BLaER1 treated with 17β-estradiol and CSF1 and Interleukin-3, amounts not matched to agents 10 nM and 100 nM (cell line): ENCODE measurements around the gene DENND11.

ENCODE experiments used
- H3K27ac ChIP-seq, 11 experiments: shearing (Covaris generic); formaldehyde crosslinking; 2 replicates each; pipeline ENCODE4 v1.8.1; 2022
- H3K27me3 ChIP-seq, 11 experiments: shearing (Covaris generic); formaldehyde crosslinking; 2 replicates each; pipeline ENCODE4 v1.8.1; 2022
- H3K36me3 ChIP-seq, 11 experiments: shearing (Covaris generic); formaldehyde crosslinking; 2 replicates each; pipeline ENCODE4 v1.8.1; 2022
- H3K4me1 ChIP-seq, 10 experiments: shearing (Covaris generic); formaldehyde crosslinking; 2 replicates each; pipeline ENCODE4 v1.8.1; 2022
- H3K4me2 ChIP-seq, 11 experiments: shearing (Covaris generic); formaldehyde crosslinking; 2 replicates each; pipeline ENCODE4 v1.8.1; 2022
- H3K4me3 ChIP-seq, 10 experiments: shearing (Covaris generic); formaldehyde crosslinking; 2 replicates each; pipeline ENCODE4 v1.8.1; 2022
- H3K9ac ChIP-seq, 11 experiments: shearing (Covaris generic); formaldehyde crosslinking; 2 replicates each; pipeline ENCODE4 v1.8.1; 2022
- H3K9me3 ChIP-seq, 11 experiments: shearing (Covaris generic); formaldehyde crosslinking; replicated peaks in 1 of 11; 2 replicates each; pipeline ENCODE4 v1.8.1; 2022
- H4K20me1 ChIP-seq, 11 experiments: shearing (Covaris generic); formaldehyde crosslinking; 2 replicates each; pipeline ENCODE4 v1.8.1; 2022
- Cebpa-rat ChIP-seq, 11 experiments: shearing (Covaris generic); IDR thresholded peaks; 2 replicates each; pipeline ENCODE4 v1.8.1; 2022

DENND11 gene, protein sequence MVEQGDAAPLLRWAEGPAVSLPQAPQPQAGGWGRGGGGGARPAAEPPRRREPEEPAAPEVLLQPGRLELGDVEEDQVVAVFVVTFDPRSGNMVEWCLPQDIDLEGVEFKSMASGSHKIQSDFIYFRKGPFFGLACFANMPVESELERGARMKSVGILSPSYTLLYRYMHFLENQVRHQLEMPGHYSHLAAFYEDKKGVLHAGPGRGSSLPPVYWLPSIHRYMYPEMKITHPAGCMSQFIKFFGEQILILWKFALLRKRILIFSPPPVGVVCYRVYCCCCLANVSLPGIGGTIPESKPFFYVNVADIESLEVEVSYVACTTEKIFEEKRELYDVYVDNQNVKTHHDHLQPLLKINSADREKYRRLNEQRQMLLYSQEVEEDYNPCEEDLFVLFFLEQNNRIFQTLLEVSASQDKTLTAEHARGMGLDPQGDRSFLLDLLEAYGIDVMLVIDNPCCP

DNA sequence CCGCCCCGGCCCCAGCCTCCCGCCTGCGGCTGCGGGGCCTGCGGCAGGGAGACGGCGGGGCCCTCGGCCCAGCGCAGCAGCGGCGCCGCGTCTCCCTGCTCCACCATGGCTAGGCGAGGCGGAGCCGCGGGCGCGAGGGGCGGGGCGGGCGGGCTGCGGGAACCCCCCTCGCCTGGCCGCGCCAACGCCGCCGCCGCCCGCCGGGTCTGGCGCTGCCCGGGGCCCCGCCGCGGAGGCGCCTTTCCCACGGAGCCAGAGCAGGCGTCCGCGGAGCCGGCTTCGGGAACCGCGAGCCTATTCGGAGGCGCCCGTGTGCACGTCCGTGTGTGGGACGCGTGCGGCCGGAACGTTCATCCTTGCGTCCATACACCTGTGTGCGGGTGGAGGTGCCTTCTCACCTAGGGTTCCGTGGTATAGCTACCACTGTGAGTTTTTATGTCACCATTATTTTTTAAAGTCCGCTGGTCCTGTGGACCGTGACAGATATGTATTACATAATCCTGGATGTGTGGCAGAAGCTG, at the start of gene DENND11:
TSS of gene DENND11 (minus strand) at position 120 of the 521 bp plus-strand sequence. CDS start at position 107, 13 bp downstream.
- peak within 1 kb of the TSS; percentile 79 to 88 (median 85) for H3K9ac ChIP-seq
- peak in 1 of 11 experiments; percentile 39; a peak in 1 of 22 replicates for TF ChIP-seq Cebpa-rat (IDR thresholded peaks at IDR 0.05)
- peaks cover 19 to 37% (median 29%) of the 10 kb centered on the region in 11 experiments; a peak in 18 of 22 replicates for H4K20me1 ChIP-seq
- peak within 1 kb of the TSS; percentile 55 to 87 (median 80); a peak in 21 of 22 replicates for H3K27ac ChIP-seq
- no peaks in the 10 kb centered on the region for H3K36me3 ChIP-seq
- no peaks in the 10 kb centered on the region for H3K9me3 ChIP-seq
- peaks cover 7 to 13% (median 10%) of the 10 kb centered on the region in 11 experiments; a peak in 10 of 22 replicates for H3K27me3 ChIP-seq
- H3K4me3 ChIP-seq, result peak within 1 kb of the TSS; percentile 76 to 87 (median 80)
- peaks cover 45 to 51% (median 49%) of the 10 kb centered on the region in 10 experiments for H3K4me1 ChIP-seq
- H3K4me2 ChIP-seq, result peak within 1 kb of the TSS; percentile 85 to 98 (median 95)

DNA sequence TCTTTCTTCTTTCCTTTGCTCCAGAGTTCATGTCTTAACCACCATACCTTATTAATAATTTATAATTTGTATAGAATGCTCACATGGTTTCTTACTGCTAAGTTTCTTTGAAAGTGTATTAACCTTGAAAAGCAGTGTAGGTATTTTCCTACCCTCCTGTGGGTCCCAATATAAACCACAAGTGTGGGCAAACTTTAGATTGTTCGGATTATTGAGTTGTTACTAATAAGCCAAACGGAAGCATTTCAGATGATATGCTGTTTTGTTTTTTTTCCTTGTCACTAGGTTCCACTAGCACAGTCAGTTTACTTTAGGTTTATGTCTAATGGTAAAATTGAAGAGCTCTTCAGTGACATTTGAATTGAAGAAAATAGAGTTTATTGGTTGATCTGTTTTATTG, 46.4 kb upstream of the DENND11 start:
- Histone ChIP-seq H3K4me2 (no peak overlapping the region), H3K36me3 (peaks cover 93 to 100% (median 99%) of the 10 kb centered on the region in 11 experiments), H3K4me3 (no peak overlapping the region), H3K4me1 (no peaks in the 10 kb centered on the region), H3K9me3 (peaks cover 41 to 51% (median 47%) of the 10 kb centered on the region in 11 experiments), H3K9ac (no peak overlapping the region), H3K27ac (no peak overlapping the region), H3K27me3 (no peaks in the 10 kb centered on the region), H4K20me1 (peaks cover 0 to 14% (median 0%) of the 10 kb centered on the region in 11 experiments; a peak in 2 of 22 replicates)
- TF ChIP-seq Cebpa-rat (IDR thresholded peaks at IDR 0.05), result no peak

DNA sequence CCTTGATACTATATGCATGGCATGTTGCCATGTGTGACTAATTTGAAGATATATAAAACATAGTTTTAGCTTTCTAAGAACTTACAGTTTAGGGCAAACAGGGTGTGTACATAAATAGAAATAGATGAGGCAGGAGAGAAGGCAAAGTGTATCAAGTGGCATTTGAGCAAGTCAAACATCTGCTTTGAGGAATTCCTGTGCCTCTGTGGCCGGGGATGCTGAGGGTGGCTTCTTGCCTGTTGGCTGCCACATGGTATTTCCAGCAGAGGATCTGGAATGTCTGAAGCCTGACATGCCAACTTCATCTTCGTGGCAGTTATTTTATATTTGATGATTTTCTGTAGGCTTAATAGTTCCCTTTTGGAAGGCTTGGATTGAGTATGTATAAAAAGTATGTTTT, 42.2 kb upstream of the DENND11 start:
- Histone ChIP-seq H4K20me1 (peaks cover 0 to 43% (median 4%) of the 10 kb centered on the region in 11 experiments; a peak in 6 of 22 replicates), H3K9me3 (peaks cover 2 to 9% (median 7%) of the 10 kb centered on the region in 11 experiments; a peak in 19 of 22 replicates), H3K27ac (no peak overlapping the region), H3K4me2 (no peak overlapping the region), H3K36me3 (peaks cover 89 to 100% (median 98%) of the 10 kb centered on the region in 11 experiments), H3K9ac (no peak overlapping the region), H3K27me3 (no peaks in the 10 kb centered on the region), H3K4me1 (peaks cover 11 to 22% (median 17%) of the 10 kb centered on the region in 10 experiments), H3K4me3 (no peak overlapping the region)
- TF ChIP-seq Cebpa-rat (IDR thresholded peaks at IDR 0.05), result no peak

DNA sequence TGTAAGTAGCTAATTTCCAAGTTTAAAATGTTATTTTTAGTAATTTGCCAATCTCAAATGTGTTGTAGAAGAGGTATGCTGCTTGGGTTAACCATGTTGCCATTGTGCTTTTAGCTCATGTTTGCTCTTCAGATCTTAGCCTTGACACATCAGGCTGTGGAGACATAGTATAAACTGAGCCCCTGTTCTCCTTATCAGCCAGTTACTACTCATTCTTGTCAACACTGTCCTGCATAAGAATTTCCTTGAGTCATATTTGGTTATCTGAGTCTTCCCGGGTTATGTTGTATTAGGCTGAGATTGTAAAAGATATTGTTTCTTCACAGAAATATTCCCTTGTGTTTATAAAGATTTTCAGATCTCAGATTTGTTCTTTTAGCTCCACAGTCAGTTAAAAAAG, 40.3 kb upstream of the DENND11 start:
- no peaks in the 10 kb centered on the region for H3K27me3 ChIP-seq
- peaks cover 73 to 82% (median 79%) of the 10 kb centered on the region in 11 experiments for H3K36me3 ChIP-seq
- no peak overlapping the region for H3K27ac ChIP-seq
- H4K20me1 ChIP-seq, result peaks cover 0 to 43% (median 4%) of the 10 kb centered on the region in 11 experiments; a peak in 6 of 22 replicates
- no peak overlapping the region for H3K9ac ChIP-seq
- no peak overlapping the region for H3K4me2 ChIP-seq
- H3K9me3 ChIP-seq, result no peaks in the 10 kb centered on the region
- no peak overlapping the region for H3K4me3 ChIP-seq
- no peak for TF ChIP-seq Cebpa-rat (IDR thresholded peaks at IDR 0.05)
- H3K4me1 ChIP-seq, result peaks cover 16 to 29% (median 24%) of the 10 kb centered on the region in 10 experiments

DNA sequence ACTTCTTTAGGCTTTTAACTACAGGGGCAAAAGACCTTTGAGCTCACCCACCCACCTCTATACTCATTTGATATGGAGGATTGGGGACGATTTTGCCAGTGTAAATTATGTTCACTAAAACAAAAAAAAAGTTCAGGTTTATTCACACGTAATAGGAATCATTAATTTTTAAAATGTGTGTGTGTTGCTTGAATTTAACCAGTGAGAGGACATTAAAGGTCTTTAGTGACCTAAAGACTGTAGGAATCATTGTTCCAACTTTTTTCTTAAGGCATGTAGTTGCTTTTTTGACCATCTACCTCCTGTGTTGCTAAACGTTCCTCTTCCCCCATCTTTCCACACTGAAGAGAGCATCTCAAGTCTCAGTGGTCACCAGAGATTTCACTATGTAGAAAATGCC, 37.3 kb upstream of the DENND11 start:
- Histone ChIP-seq H3K9me3 (no peaks in the 10 kb centered on the region), H4K20me1 (peaks cover 0 to 36% (median 4%) of the 10 kb centered on the region in 11 experiments; a peak in 6 of 22 replicates), H3K27ac (peak overlapping the region in 9 of 11 experiments; percentile 84 to 94 (median 91); a peak in 15 of 22 replicates), H3K4me3 (peak overlapping the region; percentile 67 to 92 (median 82)), H3K36me3 (peaks cover 48 to 52% (median 51%) of the 10 kb centered on the region in 11 experiments), H3K4me2 (peak overlapping the region; percentile 81 to 94 (median 84)), H3K4me1 (peaks cover 19 to 36% (median 27%) of the 10 kb centered on the region in 10 experiments), H3K9ac (peak overlapping the region; percentile 74 to 93 (median 88)), H3K27me3 (no peaks in the 10 kb centered on the region)
- no peak for TF ChIP-seq Cebpa-rat (IDR thresholded peaks at IDR 0.05)

DNA sequence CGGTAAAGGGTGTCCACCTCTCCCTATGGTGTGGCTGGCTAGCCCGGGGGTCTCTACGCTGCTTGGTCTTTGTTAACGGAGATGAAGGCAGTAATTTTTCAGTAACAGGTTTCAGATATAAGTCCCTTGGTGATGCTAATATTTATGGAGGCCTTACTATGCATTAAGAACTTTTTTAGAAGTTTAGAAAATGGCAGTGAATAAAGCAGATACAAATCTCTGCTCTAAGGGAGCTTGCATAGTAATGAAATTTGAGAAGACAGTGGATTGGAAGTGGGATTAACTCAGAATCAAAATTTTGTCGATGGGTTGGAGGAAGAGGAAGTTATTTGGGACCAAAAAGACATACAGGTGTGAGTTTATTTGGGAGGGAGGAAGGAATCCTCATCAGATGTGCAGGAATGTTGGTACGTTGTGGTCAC, 36.6 kb upstream of the DENND11 start:
- peaks cover 41 to 46% (median 44%) of the 10 kb centered on the region in 11 experiments for H3K36me3 ChIP-seq
- H3K4me3 ChIP-seq, result peak overlapping the region; percentile 67 to 92 (median 82)
- no peaks in the 10 kb centered on the region for H3K27me3 ChIP-seq
- H3K9me3 ChIP-seq, result no peaks in the 10 kb centered on the region
- peak overlapping the region; percentile 61 to 94 (median 90) for H3K27ac ChIP-seq
- H4K20me1 ChIP-seq, result peaks cover 0 to 36% (median 4%) of the 10 kb centered on the region in 11 experiments; a peak in 6 of 22 replicates
- no peak for TF ChIP-seq Cebpa-rat (IDR thresholded peaks at IDR 0.05)
- peak overlapping the region; percentile 81 to 94 (median 84) for H3K4me2 ChIP-seq
- peak overlapping the region; percentile 74 to 93 (median 88) for H3K9ac ChIP-seq
- H3K4me1 ChIP-seq, result peaks cover 19 to 36% (median 27%) of the 10 kb centered on the region in 10 experiments

DNA sequence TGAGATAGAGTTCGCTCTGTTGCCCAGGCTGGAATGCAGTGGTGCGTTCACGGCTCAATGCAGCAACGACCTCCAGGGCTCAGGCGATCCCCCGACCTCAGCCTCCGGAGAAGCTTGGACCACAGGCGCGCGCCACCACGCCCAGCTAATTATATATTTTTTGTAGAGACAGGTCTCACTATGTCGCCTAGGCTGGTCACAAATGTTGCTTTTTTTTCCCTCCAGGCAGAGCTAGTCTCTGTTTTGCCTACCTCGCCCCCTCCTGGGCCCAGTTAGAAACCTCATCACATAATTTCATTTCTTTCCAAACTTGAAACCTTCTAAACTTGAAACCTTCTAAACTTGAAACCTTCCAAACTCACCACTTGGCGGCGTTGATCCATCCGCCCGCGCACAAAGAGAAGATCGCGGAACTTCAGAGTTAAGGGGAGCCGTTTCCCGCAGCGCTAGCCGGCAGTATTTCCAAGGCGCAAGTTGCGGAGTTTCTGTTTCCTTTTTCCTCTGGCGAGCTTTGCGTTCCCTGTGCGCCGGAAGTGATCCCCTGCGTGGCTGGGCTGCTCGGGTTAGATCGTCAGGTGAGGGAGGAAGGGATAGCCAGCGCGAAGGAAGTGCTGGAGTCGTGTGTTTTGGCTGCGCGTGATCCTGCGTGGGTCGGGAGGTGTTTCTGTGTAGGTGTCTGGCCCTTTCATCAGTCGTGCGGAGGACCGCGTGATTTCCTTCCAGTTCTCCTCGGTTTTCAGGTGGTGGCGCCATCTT, 36.0 kb upstream of the DENND11 start, which contains the start of gene SSBP1:
TSS of gene SSBP1 (plus strand) at position 523 of the 756 bp plus-strand sequence. CDS start 809 bp downstream, outside the sequence.
- Histone ChIP-seq H3K9ac (peak within 1 kb of the TSS; percentile 82 to 93 (median 88)), H3K9me3 (no peaks in the 10 kb centered on the region), H3K4me3 (peak within 1 kb of the TSS; percentile 67 to 92 (median 82)), H3K27ac (peak within 1 kb of the TSS; percentile 61 to 94 (median 90)), H3K4me1 (peaks cover 19 to 36% (median 27%) of the 10 kb centered on the region in 10 experiments), H3K27me3 (no peaks in the 10 kb centered on the region), H3K4me2 (peak within 1 kb of the TSS; percentile 81 to 96 (median 90)), H4K20me1 (peaks cover 0 to 31% (median 0%) of the 10 kb centered on the region in 11 experiments; a peak in 6 of 22 replicates), H3K36me3 (peaks cover 35 to 40% (median 38%) of the 10 kb centered on the region in 11 experiments)
- no peak for TF ChIP-seq Cebpa-rat (IDR thresholded peaks at IDR 0.05)
